HUDEP-2 (cell line): ENCODE data around the gene KLHL33.

ENCODE experiments used
- DNase-seq, 76 experiments: peaks; one replicate each; lab custom pipeline; 2025; ENCODE audit not compliant: unreplicated experiment in 76 of 76; lab: John Stamatoyannopoulos, UW

Gene KLHL33, protein sequence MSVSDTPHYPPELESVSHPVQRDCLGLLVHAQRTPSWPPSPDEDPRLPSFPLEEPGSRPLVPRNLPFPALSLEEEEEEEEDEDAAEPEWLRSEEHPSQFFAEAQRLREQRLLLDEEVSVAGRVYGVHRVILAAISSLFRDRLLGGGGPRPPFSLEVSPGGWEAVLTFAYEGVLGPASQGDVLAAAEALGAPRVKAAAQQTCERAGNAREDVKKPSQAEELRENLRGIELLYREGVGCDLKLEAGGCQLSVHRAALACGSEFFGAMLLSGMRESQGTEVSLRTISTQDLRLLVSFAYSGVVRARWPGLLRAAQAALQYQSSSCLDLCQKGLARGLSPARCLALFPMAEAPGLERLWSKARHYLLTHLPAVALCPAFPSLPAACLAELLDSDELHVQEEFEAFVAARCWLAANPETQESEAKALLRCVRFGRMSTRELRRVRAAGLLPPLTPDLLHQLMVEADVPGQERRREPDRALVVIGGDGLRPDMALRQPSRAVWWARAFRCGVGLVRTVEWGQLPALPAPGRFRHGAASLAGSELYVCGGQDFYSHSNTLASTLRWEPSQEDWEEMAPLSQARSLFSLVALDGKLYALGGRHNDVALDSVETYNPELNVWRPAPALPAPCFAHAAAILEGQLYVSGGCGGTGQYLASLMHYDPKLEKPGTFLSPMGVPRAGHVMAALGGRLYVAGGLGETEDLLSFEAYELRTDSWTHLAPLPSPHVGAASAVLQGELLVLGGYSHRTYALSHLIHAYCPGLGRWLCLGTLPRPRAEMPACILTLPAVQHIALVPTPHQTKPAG

DNA sequence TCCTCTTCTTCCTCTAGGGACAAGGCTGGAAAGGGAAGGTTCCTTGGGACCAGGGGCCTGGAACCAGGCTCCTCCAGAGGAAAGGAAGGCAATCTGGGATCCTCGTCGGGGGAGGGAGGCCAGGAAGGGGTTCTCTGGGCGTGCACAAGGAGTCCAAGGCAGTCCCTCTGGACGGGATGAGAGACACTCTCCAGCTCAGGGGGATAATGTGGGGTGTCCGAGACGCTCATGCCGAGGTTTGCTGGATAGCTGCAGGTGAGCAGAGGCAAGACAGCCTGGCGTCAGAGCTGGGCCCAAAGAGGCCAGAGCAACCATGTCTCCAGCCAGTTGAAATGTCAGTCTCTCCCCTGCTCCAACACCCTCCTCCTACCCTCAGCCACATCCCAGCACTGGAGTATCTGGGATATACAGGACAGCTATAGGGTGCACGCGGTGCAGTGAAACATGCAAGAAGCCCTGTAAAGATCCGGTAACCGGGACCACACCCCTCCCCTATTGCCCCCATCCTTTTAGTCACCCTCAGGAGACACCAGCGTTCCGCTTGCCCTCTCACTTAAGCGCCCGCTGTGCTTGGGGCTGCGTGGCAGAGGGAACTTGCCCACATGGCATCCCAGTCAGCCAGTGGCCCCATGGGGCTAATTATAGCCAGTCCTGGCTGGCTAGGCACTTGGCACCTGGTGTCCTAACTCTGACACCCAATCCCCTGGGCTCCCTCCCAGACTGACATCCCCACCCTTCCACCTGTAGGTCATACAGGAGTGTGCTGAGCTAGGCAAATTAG lies at the start of gene KLHL33:
Gene KLHL33 (minus strand): TSS at position 585 of the 781 bp plus-strand sequence. CDS start 355 bp downstream, at position 230.
- DNase-seq, result no peak

DNA sequence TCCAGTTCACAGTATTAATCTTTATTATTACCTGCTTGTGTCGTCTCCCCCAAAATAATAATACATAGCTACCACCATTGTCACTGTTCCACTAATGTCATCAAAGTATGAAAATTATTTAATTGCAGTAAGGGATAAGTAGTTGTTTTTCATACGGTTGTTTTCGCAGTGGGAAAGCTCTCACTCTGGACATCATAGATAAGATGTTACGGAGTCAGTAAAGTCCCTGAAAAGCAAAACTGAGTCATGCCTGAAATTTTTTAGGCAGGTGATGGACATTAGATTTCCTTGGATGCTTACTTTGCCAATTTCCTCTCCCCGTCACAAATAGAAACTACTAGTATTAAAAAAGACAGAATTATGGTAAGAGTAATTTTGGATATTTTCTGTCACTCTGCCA lies 46.4 kb upstream of the KLHL33 start:
- DNase-seq, result peak in 8 of 76 experiments; percentile 12 to 41 (median 24)

DNA sequence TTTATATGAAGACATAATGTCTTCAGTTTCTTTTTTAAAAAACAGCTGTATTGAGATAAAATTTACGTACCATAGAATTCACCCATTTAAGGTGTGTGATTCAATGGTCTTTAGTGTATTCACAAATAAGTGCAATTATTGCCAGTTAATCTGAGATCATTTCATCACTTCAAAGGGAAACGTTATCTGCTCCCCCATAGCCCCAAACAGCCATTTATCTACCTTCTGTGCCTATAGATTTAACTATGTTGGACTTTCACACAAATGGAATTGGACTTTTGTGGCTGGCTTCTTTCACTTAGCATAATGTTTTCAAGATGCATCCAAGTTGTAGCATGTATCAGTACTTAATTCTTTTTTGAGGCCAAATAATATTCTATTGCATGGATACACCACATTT lies 42.9 kb upstream of the KLHL33 start:
- DNase-seq, result no peak

DNA sequence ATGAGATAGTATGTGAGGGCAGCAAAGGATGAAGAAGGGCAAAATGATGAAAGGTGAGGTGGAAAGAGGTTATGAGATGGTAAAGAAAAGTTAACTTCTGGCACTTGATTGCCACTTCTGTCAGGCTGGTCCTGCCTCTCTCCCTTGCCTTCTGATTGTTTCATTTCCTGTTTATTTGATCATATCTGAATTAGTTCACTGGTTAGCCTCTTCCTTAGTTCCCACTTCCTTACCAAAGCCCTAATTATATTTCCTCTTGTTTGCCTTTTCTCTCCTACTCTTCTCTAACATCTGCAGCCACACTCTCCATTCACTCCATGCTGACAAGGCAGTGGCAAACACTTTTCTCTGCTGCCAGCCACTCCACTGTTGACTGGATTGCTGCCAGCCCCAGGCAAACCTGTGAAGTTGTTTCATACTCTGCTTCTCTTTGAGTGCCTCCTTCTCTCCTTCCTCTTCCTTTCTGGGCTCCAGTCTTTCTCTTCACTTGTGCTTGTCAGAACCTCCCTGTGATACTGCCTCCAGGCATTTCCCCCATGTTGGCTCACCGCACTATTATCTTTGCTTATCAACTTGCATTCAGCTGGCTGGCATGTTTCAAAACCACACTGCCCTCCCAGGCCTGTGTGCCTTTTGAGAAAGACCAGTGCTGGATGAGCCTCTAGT lies 41.4 kb upstream of the KLHL33 start:
- DNase-seq, result peak in 74 of 76 experiments; percentile 36 to 94 (median 81)

DNA sequence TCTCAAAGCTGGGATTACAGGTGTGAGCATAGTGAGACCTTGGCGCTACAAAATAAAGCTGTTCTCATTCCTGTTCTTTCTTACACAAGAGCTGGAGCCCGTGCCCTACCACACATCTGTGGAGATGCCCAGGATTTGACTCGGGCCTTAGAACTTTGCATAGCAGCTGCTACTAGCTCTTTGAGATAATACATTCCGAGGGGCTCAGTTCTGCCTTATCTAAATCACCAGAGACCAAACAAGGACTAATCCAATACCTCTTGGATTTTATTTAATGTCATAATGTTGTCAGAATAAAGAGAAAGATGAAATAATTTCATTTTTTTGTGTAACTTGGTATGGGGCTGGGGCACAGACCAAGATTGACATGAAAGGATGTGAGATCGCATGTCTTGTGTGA lies 40.8 kb upstream of the KLHL33 start:
- DNase-seq, result peak in 17 of 76 experiments; percentile 7 to 60 (median 33)

DNA sequence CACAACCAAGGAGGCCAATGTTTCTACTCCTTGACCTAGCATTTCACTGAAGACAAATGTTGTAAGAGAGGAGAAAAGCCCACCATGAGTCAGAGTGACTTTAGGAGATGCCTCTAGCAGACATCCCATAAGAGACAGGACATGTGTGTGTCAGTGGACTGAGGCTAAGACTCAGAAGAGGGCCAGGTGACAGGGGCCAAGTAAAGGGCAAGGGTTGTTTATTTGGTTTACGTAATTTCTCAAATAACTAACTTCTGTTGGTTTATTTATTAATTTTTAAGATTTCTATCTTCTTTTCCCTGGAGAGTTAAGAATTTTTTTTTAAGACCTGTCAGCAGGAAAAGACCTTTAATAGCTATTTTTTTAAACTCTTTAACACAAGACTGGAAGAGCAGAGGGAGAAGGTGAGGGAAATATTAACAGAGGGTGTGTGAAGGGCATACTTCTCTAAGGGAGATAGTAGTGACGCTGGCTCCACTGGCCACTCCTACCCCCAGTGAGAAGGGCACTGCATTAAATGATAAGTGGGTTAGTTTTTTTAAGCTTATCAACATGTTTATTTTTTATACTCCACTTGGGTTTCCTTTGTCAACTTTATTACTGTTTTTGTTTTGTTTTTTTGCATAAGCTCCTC lies 36.7 kb upstream of the KLHL33 start:
- DNase-seq, result peak in 13 of 76 experiments; percentile 6 to 38 (median 15)

DNA sequence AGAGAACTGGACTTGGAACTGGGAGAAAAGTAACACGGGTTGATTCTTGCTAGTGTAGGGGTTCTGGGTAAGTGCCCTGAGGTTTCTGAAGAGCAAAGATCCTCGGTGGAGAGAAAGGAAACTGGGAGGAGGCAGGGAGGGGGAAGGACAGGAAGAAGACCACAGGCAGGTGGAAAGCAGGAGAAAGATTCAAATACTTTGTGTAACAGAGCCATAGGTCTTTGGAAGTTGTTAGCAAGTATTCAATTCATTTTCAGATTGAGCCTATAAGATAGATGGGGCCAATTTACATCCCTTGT lies 34.6 kb upstream of the KLHL33 start:
- no peak for DNase-seq

DNA sequence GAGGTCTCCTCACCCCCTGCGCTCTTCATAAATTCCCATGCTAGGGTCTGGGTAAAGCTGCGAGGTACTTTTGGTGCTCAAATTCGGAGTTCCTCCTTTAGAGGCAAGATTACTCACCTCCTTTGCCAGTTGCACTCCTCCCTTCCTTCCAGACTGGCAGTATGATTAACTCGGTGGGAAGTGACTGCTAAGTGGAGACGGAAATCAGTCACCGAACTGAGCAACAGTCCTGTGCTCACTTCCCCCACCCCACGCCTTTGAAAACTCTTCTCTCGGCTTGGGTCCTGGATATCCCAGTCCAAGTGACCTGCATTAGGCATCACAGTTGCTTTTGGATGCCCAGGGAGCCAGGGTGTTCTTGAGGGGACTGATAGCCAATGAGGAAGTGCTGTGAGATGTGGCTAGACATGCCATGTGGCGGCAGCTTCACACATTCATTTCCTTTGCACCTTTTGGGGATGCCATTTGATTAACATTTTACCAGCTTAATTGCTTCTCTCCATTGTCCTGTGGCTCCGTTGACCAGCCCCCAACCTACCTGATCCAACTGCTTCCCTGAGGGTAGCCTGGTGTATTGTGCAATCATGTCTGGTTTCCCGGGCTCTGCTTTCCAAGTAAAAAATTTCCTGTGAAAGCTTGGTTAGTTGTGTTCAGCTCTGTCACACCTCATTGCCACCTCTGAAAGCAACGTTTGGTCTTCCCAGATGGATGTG lies 34.1 kb upstream of the KLHL33 start:
- DNase-seq, result peak in 49 of 76 experiments; percentile 9 to 71 (median 39)

DNA sequence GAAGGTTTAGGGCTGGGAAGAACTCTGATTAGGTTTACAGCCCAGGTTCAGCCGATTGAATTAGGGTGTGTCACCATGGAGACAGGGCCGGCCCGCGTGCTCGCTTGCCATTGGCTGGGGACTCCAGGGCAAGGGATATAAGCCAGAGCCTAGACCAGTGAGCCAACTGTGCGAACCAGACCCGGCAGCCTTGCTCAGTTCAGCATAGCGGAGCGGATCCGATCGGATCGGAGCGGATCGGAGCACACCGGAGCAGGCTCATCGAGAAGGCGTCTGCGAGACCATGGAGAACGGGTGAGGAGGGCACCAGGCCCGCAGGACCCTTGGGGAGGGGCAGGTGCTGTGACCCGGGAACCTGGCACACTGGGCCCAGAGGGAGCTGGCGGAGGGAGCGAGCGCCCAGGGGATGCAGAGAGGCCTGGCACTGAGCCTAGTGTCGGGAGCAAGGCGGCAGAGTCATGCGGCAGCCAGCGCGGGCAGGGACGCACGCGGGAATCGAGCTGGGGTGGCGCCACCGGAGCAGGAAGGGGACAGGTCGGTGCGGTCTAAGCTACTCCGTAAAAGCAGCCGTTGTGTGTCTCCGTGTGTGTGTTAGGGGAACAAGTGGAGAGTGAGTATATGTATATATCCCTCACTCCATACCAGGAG lies 33.4 kb upstream of the KLHL33 start, which contains the start of gene PNP:
Gene PNP (plus strand): TSS at position 165 of the 648 bp plus-strand sequence. CDS start 119 bp downstream, at position 284.
- peak in 74 of 76 experiments; percentile 25 to 93 (median 87) for DNase-seq

DNA sequence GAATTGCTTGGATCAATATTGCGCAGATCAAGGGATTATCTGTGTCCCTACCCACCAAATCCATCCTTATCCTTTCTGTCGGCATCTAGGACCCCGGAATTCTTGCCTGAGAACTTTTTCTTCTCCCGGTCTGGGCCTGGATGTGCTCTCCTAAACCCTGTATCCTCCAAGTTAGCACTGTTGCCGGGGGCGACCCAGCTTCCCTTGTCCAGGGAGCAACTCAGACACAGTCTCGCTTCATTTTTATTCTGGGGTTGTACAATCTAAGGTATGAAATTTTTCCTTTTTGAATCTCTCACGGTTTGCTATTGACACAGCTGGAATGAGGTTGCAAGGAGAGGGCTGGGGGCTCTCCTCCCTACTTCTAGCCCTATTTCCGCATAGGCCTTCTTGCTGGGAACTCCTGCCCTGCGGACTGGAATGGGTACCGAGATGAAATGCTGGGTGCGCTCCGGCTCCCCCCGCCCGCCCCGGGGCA lies 32.8 kb upstream of the KLHL33 start:
- no peak for DNase-seq

DNA sequence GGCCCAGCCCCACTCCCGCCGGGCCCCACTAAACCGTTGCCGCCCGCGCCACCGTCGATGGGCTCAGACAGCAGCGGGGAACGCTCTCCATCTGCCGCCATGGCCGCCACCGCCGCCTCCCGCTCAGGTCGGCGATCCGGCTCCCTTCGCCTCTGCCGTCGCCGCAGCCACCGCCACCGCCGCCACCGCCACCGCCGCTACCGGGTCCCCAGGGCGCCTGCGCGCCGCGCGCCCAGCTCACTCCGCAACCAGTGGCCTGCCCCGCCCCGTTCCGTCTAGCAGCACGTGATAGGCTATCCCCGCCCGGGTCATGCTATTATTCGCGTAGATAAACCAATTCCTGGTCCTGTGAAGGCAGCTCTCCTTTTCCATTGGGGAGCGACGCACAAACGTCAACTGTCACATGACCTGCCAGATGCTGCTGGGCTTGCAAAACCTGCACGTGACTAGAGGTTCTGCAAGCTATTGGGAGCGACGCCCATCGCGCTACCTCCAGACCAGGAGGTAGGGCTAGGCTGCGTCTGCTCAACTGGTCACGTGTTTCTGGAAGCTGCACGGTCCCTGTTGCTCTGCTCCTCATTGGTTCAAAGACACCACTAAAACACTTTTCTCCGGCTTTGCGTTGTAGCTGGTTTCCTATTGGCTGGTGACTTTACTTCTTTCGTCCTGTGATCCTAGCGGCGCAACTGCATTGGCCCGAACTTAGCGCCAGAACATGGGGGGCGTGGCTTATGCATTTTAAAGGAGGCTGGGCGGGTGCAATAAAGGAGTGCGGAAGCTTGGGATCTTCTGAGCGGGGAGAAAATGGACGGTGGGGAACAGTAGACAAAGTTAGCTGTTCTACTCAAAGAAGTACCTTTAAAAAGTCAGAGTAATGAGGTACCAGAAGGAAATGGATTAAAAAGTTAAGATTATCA lies 25.5 kb upstream of the KLHL33 start, which contains the start of gene PIP4P1:
Gene PIP4P1 (minus strand): TSS at position 210 of the 917 bp plus-strand sequence. CDS start 109 bp downstream, at position 101.
- DNase-seq, result peak in 75 of 76 experiments; percentile 68 to 100 (median 99)

DNA sequence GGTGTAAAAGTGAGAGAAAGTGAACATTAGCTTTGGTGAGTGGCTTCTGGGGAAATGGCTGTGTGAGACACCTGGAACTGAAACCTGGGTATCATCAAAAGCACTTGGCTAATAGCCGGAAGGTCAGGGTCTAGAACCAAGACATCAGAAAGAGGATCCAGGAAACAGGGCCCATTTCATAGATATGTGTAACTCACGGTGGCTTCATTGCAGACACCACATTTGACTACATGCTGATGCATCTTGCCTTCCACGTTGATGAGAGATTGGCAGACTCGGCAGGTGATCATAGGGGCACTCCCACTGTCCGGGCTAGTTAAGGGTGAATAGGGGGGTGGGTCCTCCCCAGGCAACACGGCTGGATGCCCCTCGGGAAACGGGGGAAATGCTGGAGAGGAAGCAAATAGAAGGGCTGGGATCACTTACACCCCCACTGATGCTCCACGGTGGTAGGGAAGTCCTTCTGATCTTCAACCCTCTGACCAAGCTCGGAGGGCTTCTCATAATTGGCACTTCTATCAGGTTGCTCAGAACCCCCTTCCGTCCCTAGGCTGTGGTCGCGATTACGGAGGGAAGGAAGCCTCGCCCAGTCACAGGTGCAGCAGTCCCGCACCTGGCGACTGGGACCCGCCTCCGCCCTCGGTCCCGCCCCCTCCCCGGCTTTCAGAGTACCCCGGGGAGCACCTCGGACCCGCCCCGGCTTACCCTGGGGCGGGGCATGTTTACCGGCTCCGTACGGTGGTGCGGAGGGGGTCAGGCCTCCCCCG lies 24.7 kb upstream of the KLHL33 start:
- DNase-seq, result peak in 2 of 76 experiments; percentile 19 to 32

DNA sequence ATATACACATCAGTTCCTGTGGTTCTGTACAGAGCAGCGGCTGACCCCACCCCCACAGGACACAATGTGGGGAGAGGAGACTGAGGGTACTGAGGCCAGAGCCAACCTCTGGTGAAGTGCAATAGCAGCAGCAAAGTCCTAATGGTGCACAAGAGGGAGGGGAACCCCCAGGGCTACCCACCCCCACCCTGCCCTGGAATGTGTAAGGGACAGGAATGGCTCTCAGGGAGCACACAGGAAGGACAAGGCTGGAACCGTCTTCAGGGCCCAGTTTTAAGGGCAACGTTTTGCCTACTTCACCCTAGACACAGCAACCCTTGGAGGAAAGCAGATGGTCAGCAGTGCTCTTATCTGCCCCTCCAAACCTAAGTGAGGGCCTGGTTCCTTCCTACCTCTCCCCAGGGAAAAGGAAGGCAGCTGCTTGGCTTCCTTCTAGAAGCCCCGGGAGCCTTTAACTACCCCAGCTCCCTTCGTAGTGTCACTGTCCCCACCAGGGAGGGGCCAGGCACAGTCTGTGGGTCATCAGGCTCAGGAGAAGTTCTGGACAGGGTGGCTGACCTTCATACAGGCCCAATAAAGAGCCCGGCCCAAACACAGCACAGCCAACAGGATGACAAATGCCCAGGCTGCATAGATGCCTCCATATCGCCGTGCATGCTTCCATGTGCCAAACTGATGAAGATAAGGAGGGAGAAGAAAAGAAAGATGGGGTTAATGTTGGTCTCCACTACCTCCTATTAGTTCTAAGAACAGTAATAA lies 22.2 kb upstream of the KLHL33 start:
- no peak for DNase-seq

DNA sequence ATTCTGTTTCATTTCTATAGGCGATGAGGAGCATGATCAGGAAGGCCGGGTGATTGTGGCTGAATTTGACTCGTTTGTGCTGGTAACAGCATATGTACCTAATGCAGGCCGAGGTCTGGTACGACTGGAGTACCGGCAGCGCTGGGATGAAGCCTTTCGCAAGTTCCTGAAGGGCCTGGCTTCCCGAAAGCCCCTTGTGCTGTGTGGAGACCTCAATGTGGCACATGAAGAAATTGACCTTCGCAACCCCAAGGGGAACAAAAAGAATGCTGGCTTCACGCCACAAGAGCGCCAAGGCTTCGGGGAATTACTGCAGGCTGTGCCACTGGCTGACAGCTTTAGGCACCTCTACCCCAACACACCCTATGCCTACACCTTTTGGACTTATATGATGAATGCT lies 21.0 kb upstream of the KLHL33 start:
- DNase-seq, result no peak

DNA sequence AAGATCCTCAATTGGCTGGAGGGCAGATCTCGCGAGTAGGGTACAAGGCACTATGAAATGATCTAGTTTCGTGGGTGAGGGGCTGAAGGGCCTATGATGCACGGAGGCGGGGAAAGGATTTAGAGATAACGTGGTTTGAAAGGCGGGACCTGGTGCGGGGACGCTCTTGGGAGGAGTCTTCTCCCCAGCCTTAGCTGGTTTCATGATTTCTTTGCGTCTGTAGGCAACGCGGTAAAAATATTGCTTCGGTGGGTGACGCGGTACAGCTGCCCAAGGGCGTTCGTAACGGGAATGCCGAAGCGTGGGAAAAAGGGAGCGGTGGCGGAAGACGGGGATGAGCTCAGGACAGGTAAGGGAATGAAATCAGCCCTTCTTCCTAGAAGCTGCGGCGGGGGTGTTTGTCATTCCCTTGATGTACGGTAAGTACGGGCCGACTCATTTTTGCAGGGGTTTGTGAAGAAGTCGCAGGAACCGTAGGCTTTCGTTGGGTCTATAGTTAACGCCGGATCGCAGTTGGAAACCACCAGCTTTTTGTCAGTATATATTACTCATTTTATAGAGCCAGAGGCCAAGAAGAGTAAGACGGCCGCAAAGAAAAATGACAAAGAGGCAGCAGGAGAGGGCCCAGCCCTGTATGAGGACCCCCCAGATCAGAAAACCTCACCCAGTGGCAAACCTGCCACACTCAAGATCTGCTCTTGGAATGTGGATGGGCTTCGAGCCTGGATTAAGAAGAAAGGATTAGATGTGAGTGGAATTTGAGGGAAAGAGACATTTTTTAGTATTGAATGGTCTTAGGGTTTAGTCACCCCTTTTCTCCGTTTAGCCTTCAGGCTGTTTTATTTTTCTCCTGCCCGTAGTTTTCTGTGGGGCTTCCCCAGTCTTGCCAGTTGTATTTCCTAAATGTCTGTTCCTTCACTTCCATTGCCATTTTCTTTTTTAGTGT lies 19.7 kb upstream of the KLHL33 start:
- peak in 67 of 76 experiments; percentile 39 to 95 (median 84) for DNase-seq
